22Rv1 (cell line): Measurements from ENCODE around the gene TUBA3D.
"Not testable (repeated sequence)": the region's sequence is repeated elsewhere in the genome, so short reads cannot be mapped to it uniquely, and the experiment has no call there.

Source experiments
- CTCF ChIP-seq: fragments of 450-650 bp; IDR thresholded peaks from 2 replicates; pipeline ENCODE4 v1.5.1; 2017; ENCODE audit warnings: mild to moderate bottlenecking
- ZFX ChIP-seq: fragments of 450-650 bp; IDR thresholded peaks from 2 replicates; pipeline ENCODE4 v1.6.1; 2017; ENCODE audit warnings: antibody characterized with exemption, borderline replicate concordance

GRCh38 chr2:131516621-131517020, 40.7 kb downstream of the TUBA3D start:
- TF ChIP-seq CTCF = peak; percentile 12; the same call in 1 of the 2 replicates
- not testable (repeated sequence) for TF ChIP-seq ZFX
